Spleen (tissue), 11 donors: Measurements from ENCODE around the gene USP10. TPM values are rescaled to one million over a fixed set of nuclear protein-coding genes. Genes with fewer than 3 reads are reported as not detected.

Experiments used
- DNase-seq: peaks from one replicate; pipeline ENCODE4 v3.0.0-alpha.2; 2020
- H3K27ac ChIP-seq, 8 donors: fragments of 200-600 bp; sonication (generic) in 7 of 8; 1 replicate in 4 of 8; 2 replicates in 4 of 8; pipeline versions ENCODE4 v1.5.0 to v1.8.0; 2016 to 2021; ENCODE audit warnings: inconsistent platforms in 4 of 8, mild to moderate bottlenecking in 4 of 8, moderate library complexity in 1 of 8
- H3K27me3 ChIP-seq, 7 donors: fragments of 200-600 bp; sonication (generic) in 6 of 7; replicated peaks in 1 of 7; 1 replicate in 4 of 7; 2 replicates in 3 of 7; pipeline versions ENCODE4 v1.5.0 to v1.8.0; 2016 to 2021; ENCODE audit warnings: inconsistent platforms in 3 of 7, mild to moderate bottlenecking in 1 of 7
- H3K36me3 ChIP-seq, 6 donors: fragments of 200-600 bp; sonication (generic) in 5 of 6; 1 replicate in 4 of 6; 2 replicates in 2 of 6; pipeline versions ENCODE4 v1.5.0 to v1.8.0; 2016 to 2021; ENCODE audit warnings: inconsistent platforms in 2 of 6
- H3K4me1 ChIP-seq, 6 donors: fragments of 200-600 bp; sonication (generic) in 5 of 6; 1 replicate in 3 of 6; 2 replicates in 3 of 6; pipeline versions ENCODE4 v1.5.0 to v1.8.0; 2016 to 2021; ENCODE audit warnings: inconsistent platforms in 3 of 6
- H3K4me3 ChIP-seq, 8 donors: fragments of 200-600 bp; sonication (generic) in 7 of 8; 1 replicate in 4 of 8; 2 replicates in 4 of 8; pipeline versions ENCODE4 v1.5.0 to v1.8.0; 2016 to 2021; ENCODE audit warnings: inconsistent platforms in 4 of 8, mild to moderate bottlenecking in 4 of 8, moderate library complexity in 2 of 8
- H3K9me3 ChIP-seq, 8 donors: fragments of 200-600 bp; sonication (generic) in 7 of 8; 1 replicate in 4 of 8; 2 replicates in 4 of 8; pipeline versions ENCODE4 v1.5.0 to v1.8.0; 2016 to 2021; ENCODE audit warnings: inconsistent platforms in 4 of 8
- CTCF ChIP-seq, 11 experiments: fragments of 200-600 bp in 7 of 11; fragments of 450-650 bp in 4 of 11; sonication (generic) in 4 of 11; IDR thresholded peaks in 8 of 11; conservative IDR thresholded peaks in 3 of 11; 1 replicate in 7 of 11; 2 replicates in 4 of 11; pipeline versions ENCODE4 v1.4.0 to v1.8.0; 2016 to 2021; ENCODE audit warnings: antibody characterized with exemption in 11 of 11, inconsistent platforms in 4 of 11, mild to moderate bottlenecking in 1 of 11
- POLR2A ChIP-seq, 3 donors: fragments of 450-650 bp; IDR thresholded peaks; one replicate each; pipeline ENCODE4 v1.5.1; 2017; ENCODE audit warnings: antibody characterized with exemption in 3 of 3, mild to moderate bottlenecking in 1 of 3
- POLR2AphosphoS5 ChIP-seq, 3 donors: sonication (generic); formaldehyde crosslinking; IDR thresholded peaks; one replicate each; pipeline ENCODE4 v1.5.1; 2017; ENCODE audit warnings: antibody characterized with exemption in 3 of 3
- WGBS, 5 donors: extraction: QIAGEN DNeasy Blood & Tissue Kit in 3 of 5; methylation state at CpG; one replicate each; pipeline versions ENCODE4 v1.1.5 to v1.1.7; 2013 to 2018; 5-methylcytosine and 5-hydroxymethylcytosine counted together
- intact Hi-C: fragments of 100-400 bp; cut with DNase I; formaldehyde crosslinking; loops from one replicate; pipeline ENCODE4 v1.15.0; 2023; ENCODE audit warnings: low total_unique reads
- polyA plus RNA-seq, 3 donors: library from polyadenylated mRNA; stranded (reverse); fragments of 200-250 nt; gene quantifications; one replicate each; pipeline ENCODE4 v1.2.1, GENCODE V29; 2013
- total RNA-seq, 7 donors: library from RNA; depleted of rRNA in 3 of 7; stranded (reverse); fragments of >200 nt in 3 of 7; fragmentation: NEBNext Ultra II Directional in 4 of 7; extraction: Animal tissue kit (Norgen Biotek cat#: 25700) in 4 of 7; gene quantifications; one replicate each; pipeline versions ENCODE4 v1.1.0 to v1.2.1, GENCODE V29; 2016 to 2021
- donor health status: healthy with polysubstance abuse.
- donor health status: DM: no; HTN: no; CAD: no; lungs with moderate emphysema.
- donor health status: DM: no; HTN: no; CAD: no.
- donor health status: Bipolar disorder and iron deficiency.
- donor health status: healthy.
- donor health status: DM: no; HTN: no; CAD: no.
- donor health status: DM: yes; HTN: yes; CAD: no.

The USP10 gene
- total and polyA plus RNA-seq, 10 donors = 28.1 to 105 (median 79.5) TPM

- DNase-seq = peak; percentile 54
- intact Hi-C loops = no loop called here
- Histone ChIP-seq H3K9me3 (peaks cover 0 to 7% (median 5%) of the 10 kb centered on the region in 8 donors), H3K4me3 (no peak overlapping the region), H3K4me1 (peaks cover 0 to 7% (median 3%) of the 10 kb centered on the region in 6 donors), H3K27ac (peak overlapping the region in 5 of 8 donors; percentile 11 to 63 (median 49)), H3K36me3 (no peaks in the 10 kb centered on the region), H3K27me3 (no peaks in the 10 kb centered on the region)
- WGBS, 5 donors = 84 to 90% (median 87%) methylated on average over 19 of the region's 19 CpGs
- no peak for TF ChIP-seq POLR2AphosphoS5 (IDR thresholded peaks at IDR 0.05)
- TF ChIP-seq POLR2A (IDR thresholded peaks at IDR 0.05) = no peak
- no peak for TF ChIP-seq CTCF (IDR thresholded peaks at IDR 0.05 in 8 of 11, conservative IDR thresholded peaks at IDR 0.05 in 3 of 11)
Observed at GRCh38 chr16:84794626-84795025, 94.8 kb downstream of the USP10 start.

GRCh38 chr16:84795329-84796053 is 95.7 kb downstream of the USP10 start:
- intact Hi-C loops = no loop called here
- H3K27ac ChIP-seq = peak overlapping the region in 5 of 8 donors; percentile 49 to 66 (median 59)
- H3K27me3 ChIP-seq = no peaks in the 10 kb centered on the region
- WGBS, 5 donors = 77 to 90% (median 80%) methylated on average over 21 to 22 of the region's 22 CpGs
- no peak overlapping the region for H3K4me3 ChIP-seq
- DNase-seq = peak; percentile 48
- TF ChIP-seq POLR2AphosphoS5 (IDR thresholded peaks at IDR 0.05) (peak; percentile 11 to 83 (median 66)), CTCF (IDR thresholded peaks at IDR 0.05 in 8 of 11, conservative IDR thresholded peaks at IDR 0.05 in 3 of 11) (no peak)
- peaks cover 0 to 8% (median 3%) of the 10 kb centered on the region in 6 donors for H3K4me1 ChIP-seq
- H3K36me3 ChIP-seq = no peaks in the 10 kb centered on the region
- H3K9me3 ChIP-seq = peaks cover 0 to 8% (median 5%) of the 10 kb centered on the region in 8 donors

GRCh38 chr16:84800158-84800978 is 100.6 kb downstream of the USP10 start:
- peaks cover 0 to 8% (median 0%) of the 10 kb centered on the region in 7 donors for H3K27me3 ChIP-seq
- H3K36me3 ChIP-seq = no peaks in the 10 kb centered on the region
- intact Hi-C loops = no loop called here
- peaks cover 0 to 13% (median 5%) of the 10 kb centered on the region in 8 donors for H3K9me3 ChIP-seq
- H3K4me3 ChIP-seq = no peak overlapping the region
- peaks cover 0 to 4% (median 0%) of the 10 kb centered on the region in 6 donors for H3K4me1 ChIP-seq
- no peak for TF ChIP-seq CTCF (IDR thresholded peaks at IDR 0.05 in 8 of 11, conservative IDR thresholded peaks at IDR 0.05 in 3 of 11)
- no peak for TF ChIP-seq POLR2A (IDR thresholded peaks at IDR 0.05)
- TF ChIP-seq POLR2AphosphoS5 (IDR thresholded peaks at IDR 0.05) = peak in 1 of 3 donors; percentile 35
- no peak overlapping the region for H3K27ac ChIP-seq
- DNase-seq = peak; percentile 1
- WGBS, 5 donors = 54 to 72% (median 58%) methylated on average over 8 of the region's 8 CpGs

- Histone ChIP-seq H3K36me3 (no peaks in the 10 kb centered on the region), H3K27me3 (peaks cover 0 to 18% (median 0%) of the 10 kb centered on the region in 7 donors), H3K27ac (no peak overlapping the region), H3K9me3 (peaks cover 0 to 13% (median 5%) of the 10 kb centered on the region in 8 donors), H3K4me3 (no peak overlapping the region), H3K4me1 (peaks cover 0 to 28% (median 12%) of the 10 kb centered on the region in 6 donors)
- intact Hi-C loops = no loop called here
- WGBS, 5 donors = 73 to 87% (median 81%) methylated on average over 9 of the region's 9 CpGs
- TF ChIP-seq POLR2A (IDR thresholded peaks at IDR 0.05) (no peak), CTCF (IDR thresholded peaks at IDR 0.05 in 8 of 11, conservative IDR thresholded peaks at IDR 0.05 in 3 of 11) (no peak), POLR2AphosphoS5 (IDR thresholded peaks at IDR 0.05) (no peak)
- DNase-seq = peak; percentile 13
Observed at GRCh38 chr16:84803146-84803545, 103.3 kb downstream of the USP10 start.
